HG03060 (cell line): ENCODE data around the gene SLC35F1.
"Not testable (repeated sequence)": the region's sequence is repeated elsewhere in the genome, so short reads cannot be mapped to it uniquely, and the experiment has no call there.

ENCODE experiments used
- ATAC-seq: cut with Tn5 transposase; IDR thresholded peaks from one replicate; pipeline ENCODE4 v1.9.1; 2021; ENCODE audit warnings: low read depth, moderate number of reproducible peaks; ENCODE audit not compliant: unreplicated experiment

SLC35F1 gene

GRCh38 chr6:117976030-117976651, 69.1 kb downstream of the SLC35F1 start:
- ATAC-seq: no peak

GRCh38 chr6:117985916-117986315, 78.9 kb downstream of the SLC35F1 start:
- ATAC-seq: no peak

GRCh38 chr6:117986396-117986795, 79.3 kb downstream of the SLC35F1 start:
- ATAC-seq: no peak

- ATAC-seq: no peak
These were observed 82.0 kb downstream of the SLC35F1 start for GRCh38 chr6:117989086-117989485.

- no peak for ATAC-seq
These were observed 83.1 kb downstream of the SLC35F1 start for GRCh38 chr6:117990151-117990550.

- no peak for ATAC-seq
These were observed 85.8 kb downstream of the SLC35F1 start for GRCh38 chr6:117992856-117993255.

GRCh38 chr6:118012944-118013343, 105.9 kb downstream of the SLC35F1 start:
- ATAC-seq: no peak

GRCh38 chr6:118016532-118016931, 109.5 kb downstream of the SLC35F1 start:
- no peak for ATAC-seq

- no peak for ATAC-seq
These were observed 110.3 kb downstream of the SLC35F1 start for GRCh38 chr6:118017301-118017848.

- ATAC-seq: no peak
These were observed 116.7 kb downstream of the SLC35F1 start for GRCh38 chr6:118023771-118024170.

- ATAC-seq: no peak
These were observed 122.9 kb downstream of the SLC35F1 start for GRCh38 chr6:118029967-118030366.

- not testable (repeated sequence) for ATAC-seq
These were observed 130.4 kb downstream of the SLC35F1 start for GRCh38 chr6:118037479-118037878.

- no peak for ATAC-seq
These were observed 135.8 kb downstream of the SLC35F1 start for GRCh38 chr6:118042855-118043254.

- ATAC-seq: no peak
These were observed 137.2 kb downstream of the SLC35F1 start for GRCh38 chr6:118044275-118044674.

GRCh38 chr6:118054082-118054481, 147.0 kb downstream of the SLC35F1 start:
- ATAC-seq: no peak

- ATAC-seq: no peak
These were observed 154.6 kb downstream of the SLC35F1 start for GRCh38 chr6:118061666-118062065.

GRCh38 chr6:118080547-118080946, 173.5 kb downstream of the SLC35F1 start:
- no peak for ATAC-seq

- ATAC-seq: no peak
These were observed 176.6 kb downstream of the SLC35F1 start for GRCh38 chr6:118083711-118084110.

GRCh38 chr6:118085665-118086064, 178.6 kb downstream of the SLC35F1 start:
- no peak for ATAC-seq

- ATAC-seq: no peak
These were observed 179.1 kb downstream of the SLC35F1 start for GRCh38 chr6:118086159-118086558.

- no peak for ATAC-seq
These were observed 185.0 kb downstream of the SLC35F1 start for GRCh38 chr6:118092086-118092485.

- no peak for ATAC-seq
These were observed 190.5 kb downstream of the SLC35F1 start for GRCh38 chr6:118097576-118097975.

GRCh38 chr6:118100717-118101116, 193.7 kb downstream of the SLC35F1 start:
- no peak for ATAC-seq
